HFFc6 (cell line): ENCODE results near the gene TDRD9. TPM values are rescaled to one million over a fixed set of nuclear protein-coding genes. Genes with fewer than 3 reads are reported as not detected.

Experiments
- DNase-seq: peaks from one replicate; pipeline ENCODE4 v3.0.0-alpha.2; 2018
- H3K27ac Mint-ChIP-seq: 2 replicates; pipeline ENCODE4 v1.8.0; 2020; ENCODE audit warnings: mild to moderate bottlenecking, mixed read lengths
- H3K27me3 Mint-ChIP-seq: 2 replicates; pipeline ENCODE4 v1.8.0; 2021; ENCODE audit warnings: mild to moderate bottlenecking, moderate library complexity, mixed read lengths; ENCODE audit not compliant: insufficient read depth
- H3K36me3 Mint-ChIP-seq: 2 replicates; pipeline ENCODE4 v1.8.0; 2021; ENCODE audit warnings: low read depth, mixed read lengths
- H3K4me1 Mint-ChIP-seq: 2 replicates; pipeline ENCODE4 v1.8.0; 2020; ENCODE audit warnings: low read depth, mixed read lengths
- H3K4me3 Mint-ChIP-seq: 2 replicates; pipeline ENCODE4 v1.8.0; 2020; ENCODE audit warnings: mild to moderate bottlenecking, moderate library complexity, mixed read lengths
- H3K9me3 Mint-ChIP-seq: 2 replicates; pipeline ENCODE4 v1.8.0; 2020; ENCODE audit warnings: mild to moderate bottlenecking, mixed read lengths
- total RNA-seq, 6 experiments: library from RNA; stranded (reverse); fragmentation: NEBNext Ultra II Directional; extraction: Animal tissue kit (Norgen Biotek cat#: 25700); gene quantifications; 2 replicates in 1 of 6; 3 replicates in 5 of 6; pipeline ENCODE4 v1.2.3, GENCODE V29; 2021
- TF ChIP-seq, protein P1 (sequence below): fragments of 200-600 bp; sonication (generic); IDR thresholded peaks from 2 replicates; pipeline ENCODE4 v1.5.0; 2021; ENCODE audit warnings: antibody characterized with exemption, mild to moderate bottlenecking

TDRD9 gene
- total RNA-seq, 6 experiments from 2014 or later = not detected

DNA sequence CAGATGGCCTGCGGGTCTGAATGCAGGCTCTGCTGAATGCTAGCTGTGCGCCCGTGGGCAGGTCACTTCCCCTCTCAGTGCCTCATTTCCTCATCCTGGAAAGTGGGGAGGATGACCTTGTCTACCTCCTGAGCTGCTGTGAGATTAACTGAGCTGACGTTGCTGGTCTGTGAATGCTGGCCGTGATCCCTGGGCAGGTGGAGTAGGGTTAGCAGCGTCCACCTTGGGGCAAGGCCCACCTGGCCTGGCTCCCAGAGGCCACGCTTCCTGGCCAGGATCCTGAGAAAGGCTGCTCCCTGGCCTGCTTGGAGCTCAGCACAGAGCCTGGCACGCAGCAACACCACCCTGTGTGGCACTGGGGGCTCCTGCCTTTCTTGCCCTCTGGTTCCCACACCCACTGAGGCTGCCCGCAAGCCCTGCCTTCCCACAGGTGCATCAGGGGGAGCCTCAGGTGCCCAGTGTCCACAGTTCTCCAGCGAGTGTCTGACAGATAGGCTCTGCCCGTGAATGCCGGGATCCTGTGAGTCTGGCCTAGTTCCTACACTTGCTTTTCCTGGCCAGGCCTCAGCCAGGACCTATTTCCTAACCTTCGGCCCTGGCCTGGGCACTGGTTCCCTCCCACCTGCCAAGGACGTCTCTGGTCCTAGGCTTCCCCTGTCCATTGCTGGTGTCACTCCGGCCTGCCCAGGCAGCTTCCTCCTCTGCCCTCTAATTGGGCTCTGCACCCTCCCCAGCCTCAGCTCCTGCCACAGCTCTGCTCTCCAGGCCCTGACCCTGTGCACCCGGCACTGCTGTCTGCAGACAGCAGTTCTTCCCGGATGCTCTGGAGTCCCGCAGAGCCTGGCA, 37.2 kb upstream of the TDRD9 start:
- H3K27ac Mint-ChIP-seq = no peak overlapping the region
- DNase-seq = no peak
- H3K4me3 Mint-ChIP-seq = no peak overlapping the region
- peaks cover 13% of the 10 kb centered on the region for H3K27me3 Mint-ChIP-seq
- TF ChIP-seq, protein P1, sequence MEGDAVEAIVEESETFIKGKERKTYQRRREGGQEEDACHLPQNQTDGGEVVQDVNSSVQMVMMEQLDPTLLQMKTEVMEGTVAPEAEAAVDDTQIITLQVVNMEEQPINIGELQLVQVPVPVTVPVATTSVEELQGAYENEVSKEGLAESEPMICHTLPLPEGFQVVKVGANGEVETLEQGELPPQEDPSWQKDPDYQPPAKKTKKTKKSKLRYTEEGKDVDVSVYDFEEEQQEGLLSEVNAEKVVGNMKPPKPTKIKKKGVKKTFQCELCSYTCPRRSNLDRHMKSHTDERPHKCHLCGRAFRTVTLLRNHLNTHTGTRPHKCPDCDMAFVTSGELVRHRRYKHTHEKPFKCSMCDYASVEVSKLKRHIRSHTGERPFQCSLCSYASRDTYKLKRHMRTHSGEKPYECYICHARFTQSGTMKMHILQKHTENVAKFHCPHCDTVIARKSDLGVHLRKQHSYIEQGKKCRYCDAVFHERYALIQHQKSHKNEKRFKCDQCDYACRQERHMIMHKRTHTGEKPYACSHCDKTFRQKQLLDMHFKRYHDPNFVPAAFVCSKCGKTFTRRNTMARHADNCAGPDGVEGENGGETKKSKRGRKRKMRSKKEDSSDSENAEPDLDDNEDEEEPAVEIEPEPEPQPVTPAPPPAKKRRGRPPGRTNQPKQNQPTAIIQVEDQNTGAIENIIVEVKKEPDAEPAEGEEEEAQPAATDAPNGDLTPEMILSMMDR = no peak
- no peaks in the 10 kb centered on the region for H3K4me1 Mint-ChIP-seq
- H3K9me3 Mint-ChIP-seq = no peaks in the 10 kb centered on the region; the same call in 1 of the 2 replicates
- no peaks in the 10 kb centered on the region for H3K36me3 Mint-ChIP-seq

DNA sequence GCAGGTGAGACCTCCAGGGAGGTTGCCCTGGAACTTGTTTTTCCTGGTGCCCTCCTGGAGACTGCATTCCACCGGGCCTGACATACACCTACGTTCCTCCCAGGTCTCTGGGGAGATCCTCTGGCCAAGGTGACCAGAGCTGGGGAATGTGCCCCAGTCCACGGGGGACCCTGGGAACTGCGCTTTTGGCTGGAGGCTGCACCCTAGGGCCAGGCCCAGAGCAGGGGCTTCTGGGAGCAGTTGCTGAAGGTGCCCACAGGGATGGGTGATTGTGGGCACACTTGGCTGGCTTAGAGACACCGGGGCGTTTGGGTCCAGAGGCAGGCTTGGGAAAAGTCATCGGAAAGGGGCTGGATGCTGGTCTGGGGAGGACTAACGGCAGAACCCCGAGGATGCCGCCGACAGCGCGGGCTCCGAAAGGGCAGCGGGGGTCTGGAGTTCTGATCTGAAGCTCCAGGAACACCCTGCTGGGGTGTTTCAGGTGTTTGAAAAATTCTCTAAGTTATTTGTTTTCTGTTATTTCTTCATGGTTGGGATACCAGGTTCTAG, 36.5 kb upstream of the TDRD9 start:
- no peak overlapping the region for H3K4me3 Mint-ChIP-seq
- peaks cover 9% of the 10 kb centered on the region for H3K27me3 Mint-ChIP-seq
- H3K27ac Mint-ChIP-seq = no peak overlapping the region
- no peaks in the 10 kb centered on the region for H3K4me1 Mint-ChIP-seq
- DNase-seq = no peak
- peaks cover 5% of the 10 kb centered on the region for H3K36me3 Mint-ChIP-seq
- H3K9me3 Mint-ChIP-seq = peaks cover 7% of the 10 kb centered on the region; the same call in 1 of the 2 replicates
- TF ChIP-seq, protein P1 = no peak

DNA sequence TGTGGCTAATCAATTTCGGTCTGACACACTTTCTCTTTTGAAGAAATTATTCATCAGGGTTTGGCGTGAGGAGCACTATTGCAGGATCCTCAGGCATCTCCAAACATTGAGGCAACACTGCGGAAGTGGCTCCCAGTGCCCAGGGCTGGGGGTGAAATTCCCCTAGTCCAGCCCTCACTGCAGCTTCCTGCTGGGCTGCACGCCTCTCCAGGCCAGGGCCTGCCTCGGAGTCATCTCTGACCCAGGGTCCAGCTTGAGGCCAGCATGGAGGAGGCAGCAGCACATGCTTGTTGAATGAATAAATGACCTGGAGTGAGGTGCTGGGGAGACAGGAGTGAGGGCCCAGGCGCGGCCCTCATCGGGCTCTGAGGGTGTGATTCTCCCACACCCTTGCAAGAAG, 36.0 kb upstream of the TDRD9 start:
- Mint-ChIP-seq H3K4me3 (no peak overlapping the region), H3K9me3 (peaks cover 8% of the 10 kb centered on the region; the same call in 1 of the 2 replicates)

DNA sequence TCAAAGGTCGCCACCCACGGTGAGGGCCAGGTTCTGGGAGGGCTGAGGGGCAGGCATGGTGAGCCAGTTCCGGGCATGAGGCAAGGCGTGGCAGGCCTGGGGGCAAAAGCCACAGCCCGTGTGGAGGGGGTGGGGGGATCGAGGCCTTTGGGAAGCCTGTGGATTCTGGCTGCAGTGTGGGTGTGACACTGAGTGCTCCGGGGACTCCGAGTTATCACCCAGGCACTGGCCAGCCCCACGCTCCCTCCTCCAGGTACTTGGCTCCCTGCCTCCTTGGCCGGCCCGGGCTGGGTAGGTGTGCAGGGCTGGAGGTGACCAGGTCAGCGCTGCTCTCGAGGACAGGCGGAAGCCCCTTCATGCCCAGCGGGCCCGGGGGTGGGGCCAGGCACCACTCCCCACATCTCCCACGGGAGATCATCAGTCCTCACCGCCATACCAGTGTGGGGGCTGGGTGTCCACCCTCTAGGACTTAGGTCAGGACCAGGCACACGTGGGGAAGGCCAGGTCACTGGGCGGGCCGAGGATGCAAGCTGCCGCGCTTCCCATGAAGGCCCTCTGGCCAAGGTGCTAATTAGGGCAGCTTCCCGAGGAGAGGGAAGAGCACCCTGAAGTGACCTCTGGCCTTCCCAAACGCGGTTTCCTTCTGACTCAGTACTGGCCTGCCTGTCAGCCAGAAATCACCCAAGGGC, 34.1 kb upstream of the TDRD9 start:
- TF ChIP-seq, protein P1 = no peak
- Mint-ChIP-seq H3K4me1 (no peaks in the 10 kb centered on the region), H3K4me3 (no peak overlapping the region), H3K27ac (no peak overlapping the region), H3K36me3 (peaks cover 6% of the 10 kb centered on the region), H3K27me3 (peaks cover 17% of the 10 kb centered on the region), H3K9me3 (peaks cover 8% of the 10 kb centered on the region; the same call in 1 of the 2 replicates)
- no peak for DNase-seq

More for the DNA sequence above, 36.0 kb upstream of the TDRD9 start:
- Mint-ChIP-seq H3K27ac (no peak overlapping the region), H3K27me3 (peaks cover 9% of the 10 kb centered on the region), H3K36me3 (peaks cover 6% of the 10 kb centered on the region), H3K4me1 (no peaks in the 10 kb centered on the region)
- TF ChIP-seq, protein P1 = no peak
- no peak for DNase-seq

DNA sequence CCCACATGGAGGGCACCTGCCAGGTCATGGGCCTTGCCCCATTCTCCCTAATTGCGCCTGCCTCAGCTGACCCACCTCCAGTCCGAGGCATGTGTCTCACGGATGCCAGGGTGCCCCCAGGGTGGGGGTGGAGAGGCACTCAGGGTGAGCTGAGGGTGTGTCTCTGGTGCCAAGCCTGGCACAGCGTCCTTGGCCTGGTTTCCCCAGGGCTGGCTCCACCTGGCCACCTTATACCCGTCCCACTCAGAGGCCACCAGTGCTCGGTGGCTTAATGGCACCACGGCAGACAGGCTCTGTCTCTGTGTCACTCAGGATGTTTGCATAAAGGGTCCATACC, 33.6 kb upstream of the TDRD9 start:
- TF ChIP-seq, protein P1 = no peak
- peaks cover 8% of the 10 kb centered on the region; the same call in 1 of the 2 replicates for H3K9me3 Mint-ChIP-seq
- peaks cover 6% of the 10 kb centered on the region for H3K36me3 Mint-ChIP-seq
- H3K4me3 Mint-ChIP-seq = no peak overlapping the region
- DNase-seq = no peak
- no peak overlapping the region for H3K27ac Mint-ChIP-seq
- H3K27me3 Mint-ChIP-seq = peaks cover 17% of the 10 kb centered on the region
- no peaks in the 10 kb centered on the region for H3K4me1 Mint-ChIP-seq
